GM19328 (cell line): ENCODE data around the gene RGS6.

Experiments used
- ATAC-seq: cut with Tn5 transposase; IDR thresholded peaks from one replicate; pipeline ENCODE4 v1.9.1; 2021; ENCODE audit warnings: mild to moderate bottlenecking, moderate library complexity; ENCODE audit not compliant: unreplicated experiment

Gene RGS6

GRCh38 chr14:72546344-72547016, 614.3 kb downstream of the RGS6 start:
- no peak for ATAC-seq

GRCh38 chr14:72547999-72548398, 615.8 kb downstream of the RGS6 start:
- no peak for ATAC-seq

DNA sequence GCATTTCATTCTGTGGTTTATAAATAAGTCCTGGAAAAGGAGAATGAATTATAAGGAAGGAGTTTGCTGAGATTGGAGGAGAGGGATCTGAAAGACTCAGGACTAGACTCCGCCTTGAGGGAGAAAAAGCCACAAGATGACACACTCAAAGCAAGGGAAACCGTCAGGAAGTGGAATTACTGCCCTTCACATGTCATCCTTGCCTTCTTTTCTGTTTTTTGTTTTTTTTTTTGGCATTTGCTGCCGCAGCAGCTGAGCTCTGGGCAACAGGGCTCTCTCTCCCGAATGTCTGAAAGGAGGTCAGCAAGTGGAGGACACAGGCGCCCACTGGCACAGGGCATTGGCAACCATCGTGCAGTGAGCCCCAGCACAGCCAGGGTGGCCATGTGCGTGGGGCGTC, 616.8 kb downstream of the RGS6 start:
- no peak for ATAC-seq

DNA sequence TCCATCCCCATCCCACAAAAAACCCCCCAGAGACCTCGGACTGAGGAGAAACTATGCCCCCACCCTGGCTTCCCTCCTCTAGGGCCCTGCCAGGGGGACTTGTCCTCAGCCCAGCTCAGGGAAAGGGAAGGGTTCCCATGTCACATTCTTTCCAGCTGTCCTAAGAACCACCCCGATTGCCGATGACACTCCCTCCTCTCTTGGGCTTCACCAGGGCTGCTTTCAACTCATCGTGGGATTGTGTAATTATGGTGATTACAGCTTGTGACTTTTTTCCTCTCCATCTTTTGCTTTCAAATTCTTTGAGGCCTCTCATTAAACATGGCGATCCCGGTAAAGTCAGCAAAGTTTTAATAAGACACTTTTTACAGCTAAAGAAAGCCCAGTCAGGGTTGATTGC, 617.6 kb downstream of the RGS6 start:
- no peak for ATAC-seq

DNA sequence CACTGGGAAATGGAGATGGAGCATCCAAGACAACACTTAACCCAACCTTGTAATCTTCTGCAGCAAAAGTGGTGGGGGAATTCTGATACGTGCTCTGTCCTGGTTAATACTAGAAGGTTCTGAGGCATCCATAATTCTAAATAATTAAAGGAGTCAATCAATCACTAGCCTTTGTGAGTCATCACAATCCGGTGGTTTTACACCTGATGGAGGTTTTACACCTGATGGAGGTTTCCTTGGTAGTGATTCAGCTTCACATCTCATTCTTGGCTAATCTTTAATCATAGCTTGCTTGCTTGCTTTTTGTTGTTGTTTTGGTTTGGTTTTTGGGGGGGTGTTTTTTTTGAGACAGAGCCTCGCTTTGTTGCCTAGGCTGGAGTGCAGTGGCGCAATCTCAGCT, 618.3 kb downstream of the RGS6 start:
- ATAC-seq, result no peak

- no peak for ATAC-seq
Observed at GRCh38 chr14:72552236-72552635, 620.0 kb downstream of the RGS6 start.

DNA sequence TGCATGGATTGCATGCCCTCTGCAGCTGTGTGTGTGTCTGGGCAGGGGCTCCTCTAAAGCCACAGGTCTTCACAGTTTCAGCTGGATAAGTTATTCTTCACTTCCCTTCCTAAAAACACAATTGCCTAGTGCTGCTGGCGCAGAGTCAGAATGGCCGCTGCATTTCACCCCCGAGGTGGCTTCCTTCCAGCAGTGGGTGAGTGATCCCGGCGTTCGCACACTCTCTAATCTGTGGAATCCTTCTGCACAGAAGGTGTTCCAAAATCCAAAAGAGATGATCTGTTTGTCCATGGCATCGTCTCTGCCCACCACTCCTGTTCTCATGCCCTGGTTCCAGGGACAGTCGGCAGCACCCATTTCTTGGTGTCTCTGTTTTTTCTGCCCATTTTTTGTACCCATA, 620.9 kb downstream of the RGS6 start:
- no peak for ATAC-seq

- no peak for ATAC-seq
Observed at GRCh38 chr14:72553656-72554055, 621.4 kb downstream of the RGS6 start.

GRCh38 chr14:72554401-72554800, 622.2 kb downstream of the RGS6 start:
- ATAC-seq, result no peak

GRCh38 chr14:72554994-72555608, 622.9 kb downstream of the RGS6 start:
- ATAC-seq, result no peak

- no peak for ATAC-seq
Observed at GRCh38 chr14:72555609-72556000, 623.4 kb downstream of the RGS6 start.

- no peak for ATAC-seq
Observed at GRCh38 chr14:72557671-72558070, 625.4 kb downstream of the RGS6 start.

DNA sequence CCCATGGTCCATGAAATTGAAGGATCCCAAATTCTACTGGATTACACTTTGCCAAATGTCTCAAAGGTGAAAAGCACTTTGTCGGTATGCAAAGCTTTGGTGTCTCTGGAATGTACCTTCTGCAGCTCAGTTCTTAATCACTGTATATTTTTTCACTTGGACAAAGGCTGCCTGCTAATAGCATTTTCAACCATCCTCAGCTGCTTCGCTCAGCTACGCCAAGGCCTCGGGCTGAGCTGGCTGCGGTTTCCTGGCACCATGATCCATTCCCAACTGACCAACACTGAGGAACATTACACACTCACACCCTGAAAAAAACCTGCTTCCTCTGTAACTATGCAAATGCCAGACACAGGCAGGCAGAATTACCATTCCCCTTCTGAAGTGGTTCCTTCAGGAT, 626.5 kb downstream of the RGS6 start:
- no peak for ATAC-seq

GRCh38 chr14:72559202-72559601, 627.0 kb downstream of the RGS6 start:
- ATAC-seq, result no peak

DNA sequence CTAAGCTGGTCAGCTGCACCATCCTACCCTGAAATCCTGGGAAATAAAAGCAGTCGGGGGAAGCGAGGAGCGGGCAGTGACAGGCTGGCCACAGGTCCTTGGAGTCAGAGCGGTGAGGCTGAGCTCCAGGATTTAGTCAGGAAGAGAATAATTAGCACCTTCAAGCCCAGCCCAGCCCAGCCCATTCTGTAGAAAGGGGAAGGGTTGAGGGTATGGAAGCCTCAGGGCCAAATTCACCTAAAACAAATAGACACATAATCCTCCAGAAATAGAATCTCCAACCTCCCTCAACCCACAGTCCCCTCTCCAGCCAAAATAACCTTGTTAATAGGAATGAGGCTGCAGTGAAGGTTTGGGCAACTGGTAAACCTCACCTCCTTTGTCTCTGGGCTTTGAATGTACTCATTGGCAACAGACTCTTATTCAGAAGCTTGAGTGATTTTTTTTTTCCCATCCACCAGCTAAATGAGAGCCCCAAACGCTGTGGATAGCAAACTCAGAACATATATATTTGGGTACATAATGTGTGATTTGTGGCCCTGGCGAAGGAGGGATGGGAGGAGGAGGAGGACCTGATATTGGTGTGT, 627.5 kb downstream of the RGS6 start:
- no peak for ATAC-seq

- ATAC-seq, result no peak
Observed at GRCh38 chr14:72560331-72560730, 628.1 kb downstream of the RGS6 start.

DNA sequence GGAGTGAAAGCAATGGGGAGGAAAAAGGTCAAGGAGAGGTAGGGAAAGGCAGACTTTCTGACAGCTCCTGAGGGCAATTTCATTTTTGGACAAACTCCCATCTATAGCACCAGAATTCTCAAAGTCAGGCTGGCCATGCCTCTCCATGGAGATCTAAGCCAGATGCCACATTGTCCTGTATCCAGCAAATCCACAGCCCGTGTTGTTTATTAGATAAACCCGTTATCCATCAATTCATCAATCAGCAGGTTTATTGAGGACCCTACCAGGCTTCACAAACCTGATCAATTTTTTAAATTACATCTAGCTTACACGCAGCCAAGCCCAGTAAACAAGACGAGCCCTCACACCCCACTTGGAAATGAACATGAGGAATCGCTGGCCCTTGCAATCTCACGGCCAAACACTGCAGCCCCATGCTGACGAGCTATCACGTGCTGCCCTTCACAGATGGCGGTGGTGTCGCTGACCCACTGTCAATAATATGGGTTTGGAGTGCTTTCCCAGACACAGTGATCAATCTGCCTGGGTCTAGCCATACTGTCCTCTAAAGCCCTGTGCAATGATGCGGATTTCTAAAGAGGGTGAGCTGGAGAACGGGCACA, 628.8 kb downstream of the RGS6 start:
- no peak for ATAC-seq

DNA sequence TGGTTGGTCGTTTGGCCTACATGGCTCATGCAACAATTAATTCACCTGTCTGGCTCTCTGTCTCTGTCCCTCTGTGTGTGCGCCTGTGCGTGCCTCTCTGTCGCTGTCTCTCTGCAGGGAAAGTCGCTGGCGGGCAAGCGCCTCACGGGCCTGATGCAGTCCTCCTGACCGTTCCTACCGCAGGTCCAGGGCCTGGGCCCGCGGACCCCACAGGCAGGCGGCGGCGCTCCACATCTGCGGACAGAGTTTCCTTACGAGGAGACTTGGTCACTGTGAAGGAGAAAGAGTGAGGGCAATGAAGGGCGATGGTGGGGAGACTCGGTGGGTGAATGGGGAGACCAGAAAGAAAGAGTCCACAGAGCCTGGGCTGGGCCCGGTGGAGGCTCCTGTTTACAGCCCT, 630.1 kb downstream of the RGS6 start:
- no peak for ATAC-seq

DNA sequence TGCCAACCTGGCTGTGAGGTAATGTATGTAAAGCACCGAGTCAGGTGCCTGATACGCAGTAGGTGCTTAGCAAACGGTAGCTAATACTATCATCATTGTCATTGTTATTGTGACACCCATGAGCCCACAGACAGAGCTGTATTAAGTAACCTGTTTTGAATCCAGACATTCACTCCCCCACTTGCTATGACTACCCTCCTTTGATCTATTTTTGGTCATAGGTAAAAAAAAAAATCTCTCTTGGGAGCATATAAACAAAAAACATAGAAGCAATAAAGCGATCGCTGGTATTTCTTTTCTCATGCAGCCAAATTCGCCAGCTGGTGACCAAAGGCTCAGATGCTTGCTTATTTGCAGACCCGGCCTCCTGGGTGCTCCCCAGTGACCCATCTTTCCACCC, 631.4 kb downstream of the RGS6 start:
- no peak for ATAC-seq

DNA sequence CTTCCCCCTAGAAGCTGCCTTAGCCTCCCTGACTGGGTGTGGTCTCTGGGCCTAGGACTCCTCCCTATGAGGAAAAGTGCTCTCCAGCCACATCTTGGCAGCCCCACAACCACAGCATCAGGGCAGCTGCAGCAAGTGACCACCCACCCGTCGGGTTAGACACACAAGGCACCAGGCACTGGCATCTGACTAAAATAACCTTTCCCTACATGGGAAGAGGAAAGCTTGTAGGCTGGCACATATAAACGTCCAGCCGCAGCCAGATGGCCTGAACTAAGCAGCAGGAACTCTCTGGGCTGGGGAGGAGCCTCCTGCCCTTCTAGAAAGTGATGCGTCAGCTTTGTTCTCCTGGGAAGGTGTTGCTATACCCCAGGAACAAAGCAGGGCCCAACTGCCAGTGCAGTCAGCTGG, 632.9 kb downstream of the RGS6 start:
- ATAC-seq, result no peak

GRCh38 chr14:72565917-72566316, 633.7 kb downstream of the RGS6 start:
- no peak for ATAC-seq

DNA sequence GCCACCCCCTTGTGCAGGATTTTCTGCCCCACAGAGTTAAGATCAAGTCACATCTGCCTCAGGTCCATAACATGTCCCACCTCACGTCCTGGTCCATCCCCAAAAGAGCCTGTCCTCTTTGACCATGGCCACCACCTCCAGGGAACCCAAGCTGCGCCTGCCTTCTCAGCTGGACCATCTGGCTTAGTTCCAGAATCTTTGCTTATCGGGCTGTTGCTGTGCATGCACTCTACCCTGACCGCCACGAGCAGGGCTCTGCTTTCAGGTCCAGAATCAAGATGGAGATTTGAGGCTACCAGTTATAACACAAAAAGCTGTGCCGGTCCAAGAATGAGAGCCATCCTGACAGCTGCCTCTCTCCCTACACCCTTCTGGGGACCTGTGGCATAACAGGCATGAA, 635.0 kb downstream of the RGS6 start:
- no peak for ATAC-seq
